Fibroblast of lung (primary cell): ENCODE results near the gene KDM7A. TPM values are rescaled to one million over a fixed set of nuclear protein-coding genes. Genes with fewer than 3 reads are reported as not detected.

Source experiments
- DNase-seq, 2 donors: peaks; one replicate each; pipeline versions ENCODE4 v3.0.0 to v3.0.0-alpha.2; 2010; ENCODE audit warnings: low read depth in 2 of 2
- H2AFZ ChIP-seq: 2 replicates; pipeline ENCODE4 v1.5.1; 2012; ENCODE audit warnings: low read length, control low read depth, inconsistent platforms
- H3K27ac ChIP-seq: 2 replicates; pipeline ENCODE4 v1.5.1; 2011; ENCODE audit warnings: low read length, control low read depth; ENCODE audit not compliant: insufficient read depth
- H3K27me3 ChIP-seq: 2 replicates; pipeline ENCODE4 v1.5.1; 2011; ENCODE audit warnings: mild to moderate bottlenecking, low read length; ENCODE audit not compliant: control insufficient read depth, insufficient read depth
- H3K36me3 ChIP-seq: 2 replicates; pipeline ENCODE4 v1.5.1; 2011; ENCODE audit warnings: low read length; ENCODE audit not compliant: control insufficient read depth, insufficient read depth
- H3K4me1 ChIP-seq: 2 replicates; pipeline ENCODE4 v1.5.1; 2011; ENCODE audit warnings: low read length; ENCODE audit not compliant: control insufficient read depth, insufficient read depth; ENCODE audit errors: extremely low read depth
- H3K4me2 ChIP-seq: 2 replicates; pipeline ENCODE4 v1.5.1; 2011; ENCODE audit warnings: low read length, control low read depth; ENCODE audit not compliant: insufficient read depth; ENCODE audit errors: extremely low read depth
- H3K4me3 ChIP-seq, 4 experiments: fragments of 200-600 bp in 1 of 4; sonication (generic) in 1 of 4; replicated peaks in 1 of 4; 2 replicates each; pipeline ENCODE4 v1.5.1; 2011 to 2016; ENCODE audit warnings: low read length in 4 of 4, low read depth in 3 of 4, mild to moderate bottlenecking in 3 of 4, control low read depth in 2 of 4, inconsistent platforms in 1 of 4, mixed read lengths in 1 of 4; ENCODE audit not compliant: insufficient read depth in 1 of 4; ENCODE audit errors: control extremely low read depth in 1 of 4
- H3K79me2 ChIP-seq: 2 replicates; pipeline ENCODE4 v1.5.1; 2012; ENCODE audit warnings: mild to moderate bottlenecking, low read length, inconsistent platforms; ENCODE audit not compliant: control insufficient read depth, insufficient read depth
- H3K9ac ChIP-seq: 2 replicates; pipeline ENCODE4 v1.5.1; 2011; ENCODE audit warnings: mild to moderate bottlenecking, low read length, control low read depth; ENCODE audit not compliant: insufficient read depth
- H3K9me3 ChIP-seq: 2 replicates; pipeline ENCODE4 v1.5.1; 2012; ENCODE audit warnings: low read depth, low read length; ENCODE audit not compliant: control insufficient read depth, insufficient read depth
- H4K20me1 ChIP-seq: 2 replicates; pipeline ENCODE4 v1.5.1; 2011; ENCODE audit warnings: low read length; ENCODE audit not compliant: control insufficient read depth, insufficient read depth; ENCODE audit errors: extremely low read depth
- CTCF ChIP-seq, 2 donors: IDR thresholded peaks in 1 of 2; conservative IDR thresholded peaks in 1 of 2; 1 replicate in 1 of 2; 2 replicates in 1 of 2; pipeline ENCODE4 v1.5.1; 2011 to 2012; ENCODE audit warnings: low read length in 2 of 2, control low read depth in 1 of 2, inconsistent platforms in 1 of 2, low read depth in 1 of 2, mild to moderate bottlenecking in 1 of 2
- EZH2 ChIP-seq: IDR thresholded peaks from 2 replicates; pipeline ENCODE4 v1.5.1; 2012; ENCODE audit warnings: low read length, control low read depth, mild to moderate bottlenecking; ENCODE audit errors: missing control alignments
- polyA plus RNA-seq, 2 donors: library from polyadenylated mRNA; depleted of rRNA in 1 of 2; stranded (reverse) in 1 of 2; unstranded in 1 of 2; fragments of >200 nt; gene quantifications; 2 replicates each; pipeline ENCODE4 v1.2.1, GENCODE V29; 2011 to 2012; ENCODE audit warnings: missing spikeins in 1 of 2
- total RNA-seq: library from RNA; depleted of rRNA; stranded (reverse); fragments of >200 nt; gene quantifications from 2 replicates; pipeline ENCODE4 v1.2.1, GENCODE V29; 2014

The KDM7A gene
- total and polyA plus RNA-seq, 2 donors (not counting 1 experiment from before 2014, with no cell fraction given) = 1.9 to 4.8 TPM

GRCh38 chr7:140050100-140050499, 126.7 kb downstream of the KDM7A start:
- TF ChIP-seq CTCF (conservative IDR thresholded peaks at IDR 0.05 in 1 of 2, IDR thresholded peaks at IDR 0.05 in 1 of 2; ENCODE audit: low read depth in 1 of 2, low read length in 2 of 2) (no peak), EZH2 (no peak)
- DNase-seq = no peak
- Histone ChIP-seq H4K20me1 (no peaks in the 10 kb centered on the region), H3K27ac (no peak overlapping the region), H3K4me1 (no peaks in the 10 kb centered on the region), H3K9me3 (no peaks in the 10 kb centered on the region), H3K4me3 (no peak overlapping the region), H3K4me2 (no peak overlapping the region), H3K27me3 (no peaks in the 10 kb centered on the region), H3K36me3 (no peaks in the 10 kb centered on the region), H3K79me2 (no peaks in the 10 kb centered on the region), H2AFZ (no peak overlapping the region), H3K9ac (no peak overlapping the region)

GRCh38 chr7:140049339-140050024, 127.3 kb downstream of the KDM7A start:
- H3K27ac ChIP-seq = no peak overlapping the region
- no peaks in the 10 kb centered on the region for H3K79me2 ChIP-seq
- peak in 1 of 2 donors; percentile 41 for DNase-seq
- no peaks in the 10 kb centered on the region for H3K36me3 ChIP-seq
- no peak overlapping the region for H2AFZ ChIP-seq
- no peaks in the 10 kb centered on the region for H3K27me3 ChIP-seq
- H3K9me3 ChIP-seq = no peaks in the 10 kb centered on the region
- TF ChIP-seq CTCF (conservative IDR thresholded peaks at IDR 0.05 in 1 of 2, IDR thresholded peaks at IDR 0.05 in 1 of 2; ENCODE audit: low read depth in 1 of 2, low read length in 2 of 2) (no peak), EZH2 (no peak)
- no peak overlapping the region for H3K4me3 ChIP-seq
- H3K9ac ChIP-seq = no peak overlapping the region
- H4K20me1 ChIP-seq = no peaks in the 10 kb centered on the region
- H3K4me1 ChIP-seq = no peaks in the 10 kb centered on the region
- H3K4me2 ChIP-seq = no peak overlapping the region

GRCh38 chr7:140048989-140049338, 127.8 kb downstream of the KDM7A start:
- DNase-seq = no peak
- Histone ChIP-seq H4K20me1 (no peaks in the 10 kb centered on the region), H3K4me2 (no peak overlapping the region), H3K27ac (no peak overlapping the region), H2AFZ (no peak overlapping the region), H3K27me3 (no peaks in the 10 kb centered on the region), H3K4me1 (no peaks in the 10 kb centered on the region), H3K9ac (no peak overlapping the region), H3K36me3 (no peaks in the 10 kb centered on the region), H3K79me2 (no peaks in the 10 kb centered on the region), H3K4me3 (no peak overlapping the region), H3K9me3 (no peaks in the 10 kb centered on the region)
- TF ChIP-seq EZH2 = no peak
- TF ChIP-seq CTCF (conservative IDR thresholded peaks at IDR 0.05 in 1 of 2, IDR thresholded peaks at IDR 0.05 in 1 of 2; ENCODE audit: low read depth in 1 of 2, low read length in 2 of 2) = no peak
